Effector memory CD8-positive, alpha-beta T cell (primary cell): ENCODE data around the gene LARGE1.
"Not testable (repeated sequence)": the region's sequence is repeated elsewhere in the genome, so short reads cannot be mapped to it uniquely, and the experiment has no call there.

Experiments used
- ATAC-seq: fragments of 150-1000 bp; cut with Tn5 transposase; replicated peaks from 2 replicates; pipeline ENCODE4 v1.10.0; 2021; ENCODE audit warnings: mild to moderate bottlenecking, moderate library complexity
- DNase-seq, 3 experiments: peaks; one replicate each; pipeline ENCODE4 v3.0.0; 2021
- H3K27ac Mint-ChIP-seq, 2 donors: one replicate each; pipeline ENCODE4 v1.8.0; 2022; ENCODE audit warnings: mild to moderate bottlenecking in 2 of 2, mixed read lengths in 2 of 2, moderate library complexity in 2 of 2
- H3K27me3 Mint-ChIP-seq, 2 donors: one replicate each; pipeline ENCODE4 v1.8.0; 2022; ENCODE audit warnings: mixed read lengths in 2 of 2
- H3K36me3 Mint-ChIP-seq: one replicate; pipeline ENCODE4 v1.8.0; 2022; ENCODE audit warnings: mild to moderate bottlenecking, moderate library complexity, mixed read lengths; ENCODE audit not compliant: insufficient read depth
- H3K4me1 Mint-ChIP-seq, 2 donors: one replicate each; pipeline ENCODE4 v1.8.0; 2022; ENCODE audit warnings: low read depth in 2 of 2, mixed read lengths in 2 of 2
- H3K4me3 Mint-ChIP-seq, 2 donors: one replicate each; pipeline ENCODE4 v1.8.0; 2022; ENCODE audit warnings: mild to moderate bottlenecking in 2 of 2, mixed read lengths in 2 of 2, moderate library complexity in 2 of 2
- H3K9me3 Mint-ChIP-seq, 2 donors: one replicate each; pipeline ENCODE4 v1.8.0; 2022; ENCODE audit warnings: mixed read lengths in 2 of 2

The LARGE1 gene

GRCh38 chr22:33869946-33870345 lies 50.3 kb downstream of the LARGE1 start:
- no peak for ATAC-seq
- Mint-ChIP-seq H3K27me3 (peaks cover 0 to 4% of the 10 kb centered on the region in 2 donors), H3K27ac (no peak overlapping the region), H3K36me3 (no peaks in the 10 kb centered on the region), H3K4me1 (no peaks in the 10 kb centered on the region), H3K4me3 (no peak overlapping the region), H3K9me3 (no peaks in the 10 kb centered on the region)
- no peak for DNase-seq

- H3K9me3 Mint-ChIP-seq: no peaks in the 10 kb centered on the region
- no peak overlapping the region for H3K4me3 Mint-ChIP-seq
- H3K27ac Mint-ChIP-seq: no peak overlapping the region
- no peaks in the 10 kb centered on the region for H3K36me3 Mint-ChIP-seq
- H3K4me1 Mint-ChIP-seq: no peaks in the 10 kb centered on the region
- DNase-seq (no peak), ATAC-seq (no peak)
- H3K27me3 Mint-ChIP-seq: peaks cover 0 to 4% of the 10 kb centered on the region in 2 donors
Observed at GRCh38 chr22:33867971-33868370, 52.3 kb downstream of the LARGE1 start.

- ATAC-seq (no peak), DNase-seq (no peak)
- H3K27me3 Mint-ChIP-seq: peaks cover 0 to 4% of the 10 kb centered on the region in 2 donors
- no peak overlapping the region for H3K4me3 Mint-ChIP-seq
- H3K36me3 Mint-ChIP-seq: no peaks in the 10 kb centered on the region
- H3K9me3 Mint-ChIP-seq: no peaks in the 10 kb centered on the region
- H3K4me1 Mint-ChIP-seq: no peaks in the 10 kb centered on the region
- no peak overlapping the region for H3K27ac Mint-ChIP-seq
Observed at GRCh38 chr22:33867118-33867866, 53.0 kb downstream of the LARGE1 start.

- H3K36me3 Mint-ChIP-seq: no peaks in the 10 kb centered on the region
- no peaks in the 10 kb centered on the region for H3K4me1 Mint-ChIP-seq
- H3K27me3 Mint-ChIP-seq: peaks cover 0 to 4% of the 10 kb centered on the region in 2 donors
- H3K27ac Mint-ChIP-seq: no peak overlapping the region
- H3K4me3 Mint-ChIP-seq: no peak overlapping the region
- ATAC-seq (no peak), DNase-seq (no peak)
- no peaks in the 10 kb centered on the region for H3K9me3 Mint-ChIP-seq
Observed at GRCh38 chr22:33866511-33866910, 53.8 kb downstream of the LARGE1 start.

GRCh38 chr22:33865996-33866395 lies 54.3 kb downstream of the LARGE1 start:
- ATAC-seq: no peak
- no peak overlapping the region for H3K27ac Mint-ChIP-seq
- no peak overlapping the region for H3K4me3 Mint-ChIP-seq

GRCh38 chr22:33865248-33865647 lies 55.0 kb downstream of the LARGE1 start:
- H3K27ac Mint-ChIP-seq: no peak overlapping the region
- DNase-seq (no peak), ATAC-seq (no peak)
- H3K27me3 Mint-ChIP-seq: peaks cover 0 to 4% of the 10 kb centered on the region in 2 donors
- no peak overlapping the region for H3K4me3 Mint-ChIP-seq
- no peaks in the 10 kb centered on the region for H3K9me3 Mint-ChIP-seq
- H3K4me1 Mint-ChIP-seq: no peaks in the 10 kb centered on the region
- H3K36me3 Mint-ChIP-seq: no peaks in the 10 kb centered on the region

More at GRCh38 chr22:33865996-33866395, 54.3 kb downstream of the LARGE1 start:
- Mint-ChIP-seq H3K4me1 (no peaks in the 10 kb centered on the region), H3K36me3 (no peaks in the 10 kb centered on the region), H3K9me3 (no peaks in the 10 kb centered on the region), H3K27me3 (peaks cover 0 to 4% of the 10 kb centered on the region in 2 donors)
- DNase-seq: no peak

- no peak overlapping the region for H3K27ac Mint-ChIP-seq
- H3K9me3 Mint-ChIP-seq: no peaks in the 10 kb centered on the region
Observed at GRCh38 chr22:33864723-33865130, 55.5 kb downstream of the LARGE1 start.

GRCh38 chr22:33861216-33861875 lies 58.9 kb downstream of the LARGE1 start:
- no peaks in the 10 kb centered on the region for H3K27me3 Mint-ChIP-seq
- no peaks in the 10 kb centered on the region for H3K36me3 Mint-ChIP-seq
- ATAC-seq: no peak
- DNase-seq: no peak
- H3K4me1 Mint-ChIP-seq: no peaks in the 10 kb centered on the region
- H3K9me3 Mint-ChIP-seq: no peaks in the 10 kb centered on the region
- H3K27ac Mint-ChIP-seq: no peak overlapping the region
- no peak overlapping the region for H3K4me3 Mint-ChIP-seq

More at GRCh38 chr22:33864723-33865130, 55.5 kb downstream of the LARGE1 start:
- Mint-ChIP-seq H3K4me1 (no peaks in the 10 kb centered on the region), H3K36me3 (no peaks in the 10 kb centered on the region), H3K4me3 (no peak overlapping the region), H3K27me3 (peaks cover 0 to 4% of the 10 kb centered on the region in 2 donors)
- no peak for DNase-seq
- ATAC-seq: no peak

GRCh38 chr22:33860386-33860785 lies 59.9 kb downstream of the LARGE1 start:
- Mint-ChIP-seq H3K27ac (no peak overlapping the region), H3K4me1 (no peaks in the 10 kb centered on the region), H3K4me3 (no peak overlapping the region), H3K9me3 (no peaks in the 10 kb centered on the region), H3K36me3 (no peaks in the 10 kb centered on the region), H3K27me3 (no peaks in the 10 kb centered on the region)
- DNase-seq (no peak), ATAC-seq (no peak)

GRCh38 chr22:33859311-33859710 lies 61.0 kb downstream of the LARGE1 start:
- Mint-ChIP-seq H3K27ac (no peak overlapping the region), H3K4me3 (no peak overlapping the region), H3K9me3 (no peaks in the 10 kb centered on the region), H3K27me3 (no peaks in the 10 kb centered on the region), H3K4me1 (peaks cover 0 to 5% of the 10 kb centered on the region in 2 donors), H3K36me3 (no peaks in the 10 kb centered on the region)
- ATAC-seq (no peak), DNase-seq (no peak)

GRCh38 chr22:33858653-33859052 lies 61.6 kb downstream of the LARGE1 start:
- not testable (repeated sequence) for H3K9me3 Mint-ChIP-seq, H3K4me3 Mint-ChIP-seq, ATAC-seq, H3K27me3 Mint-ChIP-seq, DNase-seq, H3K27ac Mint-ChIP-seq, H3K36me3 Mint-ChIP-seq
- peaks cover 4 to 12% of the 10 kb centered on the region in 2 donors for H3K4me1 Mint-ChIP-seq

GRCh38 chr22:33857767-33858166 lies 62.5 kb downstream of the LARGE1 start:
- not testable (repeated sequence) for ATAC-seq, H3K9me3 Mint-ChIP-seq, H3K27ac Mint-ChIP-seq, H3K4me3 Mint-ChIP-seq, DNase-seq, H3K36me3 Mint-ChIP-seq, H3K27me3 Mint-ChIP-seq
- H3K4me1 Mint-ChIP-seq: peaks cover 8 to 20% of the 10 kb centered on the region in 2 donors

- peak overlapping the region; percentile 88 for H3K4me3 Mint-ChIP-seq
- ATAC-seq (no peak), DNase-seq (no peak)
- H3K9me3 Mint-ChIP-seq: no peaks in the 10 kb centered on the region
- H3K27me3 Mint-ChIP-seq: no peaks in the 10 kb centered on the region
- H3K27ac Mint-ChIP-seq: no peak overlapping the region
- no peaks in the 10 kb centered on the region for H3K36me3 Mint-ChIP-seq
- H3K4me1 Mint-ChIP-seq: peaks cover 8 to 20% of the 10 kb centered on the region in 2 donors
Observed at GRCh38 chr22:33854724-33855123, 65.6 kb downstream of the LARGE1 start.
